Chondrocyte (in vitro differentiated cells): Measurements from ENCODE around the gene GPALPP1. TPM values are rescaled to one million over a fixed set of nuclear protein-coding genes. Genes with fewer than 3 reads are reported as not detected.
A peak's percentile ranks its signal among the peaks of the same experiment; 100 is the strongest.
"Not testable (repeated sequence)": the region's sequence is repeated elsewhere in the genome, so short reads cannot be mapped to it uniquely, and the experiment has no call there.

Source experiments
- DNase-seq: peaks from one replicate; pipeline ENCODE4 v3.0.0; 2021; ENCODE audit warnings: mixed read lengths, low spot score
- H3K27ac Mint-ChIP-seq: one replicate; pipeline ENCODE4 v1.8.0; 2021; ENCODE audit warnings: mild to moderate bottlenecking, moderate library complexity, mixed read lengths; ENCODE audit not compliant: unreplicated experiment
- H3K27me3 Mint-ChIP-seq: 2 replicates; pipeline ENCODE4 v1.8.0; 2021; ENCODE audit warnings: low read depth, mixed read lengths
- H3K36me3 Mint-ChIP-seq: 2 replicates; pipeline ENCODE4 v1.8.0; 2021; ENCODE audit warnings: low read depth, mixed read lengths
- H3K4me1 Mint-ChIP-seq: 2 replicates; pipeline ENCODE4 v1.8.0; 2021; ENCODE audit warnings: low read depth, mild to moderate bottlenecking, mixed read lengths
- H3K4me3 Mint-ChIP-seq: one replicate; pipeline ENCODE4 v1.8.0; 2021; ENCODE audit warnings: mild to moderate bottlenecking, moderate library complexity, mixed read lengths; ENCODE audit not compliant: unreplicated experiment
- H3K9me3 Mint-ChIP-seq: 2 replicates; pipeline ENCODE4 v1.8.0; 2021; ENCODE audit warnings: low read depth, mixed read lengths
- CTCF ChIP-seq: fragments of 200-600 bp; sonication (generic); IDR thresholded peaks from 2 replicates; pipeline ENCODE4 v1.5.0; 2021; ENCODE audit warnings: antibody characterized with exemption, mild to moderate bottlenecking, moderate library complexity
- total RNA-seq: library from RNA; stranded (reverse); gene quantifications from 3 replicates; pipeline ENCODE4 v1.2.1, GENCODE V29; 2021

The GPALPP1 gene
- total RNA-seq, 1 donor from 2014 or later = 21.5 TPM

GRCh38 chr13:45051315-45051714 lies 62.0 kb downstream of the GPALPP1 start:
- no peaks in the 10 kb centered on the region for H3K9me3 Mint-ChIP-seq
- DNase-seq = no peak
- H3K27ac Mint-ChIP-seq = no peak overlapping the region
- no peaks in the 10 kb centered on the region for H3K27me3 Mint-ChIP-seq
- H3K4me3 Mint-ChIP-seq = no peak overlapping the region
- H3K4me1 Mint-ChIP-seq = peaks cover 23% of the 10 kb centered on the region
- no peak for TF ChIP-seq CTCF
- no peaks in the 10 kb centered on the region for H3K36me3 Mint-ChIP-seq

- DNase-seq = no peak
- peak overlapping the region; percentile 76 for H3K27ac Mint-ChIP-seq
- H3K4me3 Mint-ChIP-seq = no peak overlapping the region
- H3K4me1 Mint-ChIP-seq = peaks cover 14% of the 10 kb centered on the region
- no peaks in the 10 kb centered on the region for H3K9me3 Mint-ChIP-seq
- H3K36me3 Mint-ChIP-seq = no peaks in the 10 kb centered on the region
- no peak for TF ChIP-seq CTCF
- H3K27me3 Mint-ChIP-seq = no peaks in the 10 kb centered on the region
Observed at GRCh38 chr13:45055198-45055901, 66.0 kb downstream of the GPALPP1 start.

- H3K36me3 Mint-ChIP-seq = no peaks in the 10 kb centered on the region
- H3K9me3 Mint-ChIP-seq = no peaks in the 10 kb centered on the region
- TF ChIP-seq CTCF = no peak
- no peak overlapping the region for H3K4me3 Mint-ChIP-seq
- H3K4me1 Mint-ChIP-seq = peaks cover 14% of the 10 kb centered on the region
- H3K27me3 Mint-ChIP-seq = peaks cover 2% of the 10 kb centered on the region
- peak overlapping the region; percentile 76 for H3K27ac Mint-ChIP-seq
- DNase-seq = no peak
Observed at GRCh38 chr13:45055902-45056648, 66.7 kb downstream of the GPALPP1 start.

GRCh38 chr13:45060062-45060461 lies 70.7 kb downstream of the GPALPP1 start:
- no peaks in the 10 kb centered on the region for H3K9me3 Mint-ChIP-seq
- no peak for TF ChIP-seq CTCF
- H3K4me1 Mint-ChIP-seq = peaks cover 14% of the 10 kb centered on the region

GRCh38 chr13:45063261-45063860 lies 74.0 kb downstream of the GPALPP1 start:
- H3K4me1 Mint-ChIP-seq = no peaks in the 10 kb centered on the region
- no peak for TF ChIP-seq CTCF
- no peak overlapping the region for H3K4me3 Mint-ChIP-seq
- peaks cover 6% of the 10 kb centered on the region for H3K27me3 Mint-ChIP-seq
- DNase-seq = no peak
- no peaks in the 10 kb centered on the region for H3K9me3 Mint-ChIP-seq
- H3K27ac Mint-ChIP-seq = no peak overlapping the region
- H3K36me3 Mint-ChIP-seq = no peaks in the 10 kb centered on the region

More at GRCh38 chr13:45060062-45060461, 70.7 kb downstream of the GPALPP1 start:
- Mint-ChIP-seq H3K36me3 (no peaks in the 10 kb centered on the region), H3K27ac (no peak overlapping the region), H3K4me3 (no peak overlapping the region), H3K27me3 (peaks cover 2% of the 10 kb centered on the region)
- no peak for DNase-seq

GRCh38 chr13:45063889-45064288 lies 74.6 kb downstream of the GPALPP1 start:
- not testable (repeated sequence) for H3K9me3 Mint-ChIP-seq, H3K4me3 Mint-ChIP-seq, H3K36me3 Mint-ChIP-seq, H3K4me1 Mint-ChIP-seq, DNase-seq, H3K27ac Mint-ChIP-seq
- H3K27me3 Mint-ChIP-seq = peaks cover 11% of the 10 kb centered on the region
